ENCODE data around the gene TRPV5. TPM values are rescaled to one million over a fixed set of nuclear protein-coding genes. Genes with fewer than 3 reads are reported as not detected.

The TRPV5 gene
- polyA plus RNA-seq, 1 experiment, result not detected

GRCh38 chr7:142873871-142874270, 59.7 kb downstream of the TRPV5 start:
- POLR2A ChIA-PET, result no interaction called here
- CTCF ChIA-PET, result interaction anchor here (1.0 to 1.2 kb wide), 2 partner anchors 62 to 341 kb away, joined by 4 read pairs; no protein-coding TSS in a partner anchor
- H3K9me3 ChIP-seq (ENCODE audit: control insufficient read depth, insufficient read depth, low read length), result peaks cover 23% of the 10 kb centered on the region
- no peak overlapping the region for H3K27ac ChIP-seq (ENCODE audit: low read depth, low read length)
- no peaks in the 10 kb centered on the region for H3K27me3 ChIP-seq (ENCODE audit: control insufficient read depth, insufficient read depth, low read length)
- no peak for DNase-seq (ENCODE audit: low read depth, low spot score)
- H3K4me3 ChIP-seq (ENCODE audit: low read depth, low read length), result no peak overlapping the region
- TF ChIP-seq, protein P1, sequence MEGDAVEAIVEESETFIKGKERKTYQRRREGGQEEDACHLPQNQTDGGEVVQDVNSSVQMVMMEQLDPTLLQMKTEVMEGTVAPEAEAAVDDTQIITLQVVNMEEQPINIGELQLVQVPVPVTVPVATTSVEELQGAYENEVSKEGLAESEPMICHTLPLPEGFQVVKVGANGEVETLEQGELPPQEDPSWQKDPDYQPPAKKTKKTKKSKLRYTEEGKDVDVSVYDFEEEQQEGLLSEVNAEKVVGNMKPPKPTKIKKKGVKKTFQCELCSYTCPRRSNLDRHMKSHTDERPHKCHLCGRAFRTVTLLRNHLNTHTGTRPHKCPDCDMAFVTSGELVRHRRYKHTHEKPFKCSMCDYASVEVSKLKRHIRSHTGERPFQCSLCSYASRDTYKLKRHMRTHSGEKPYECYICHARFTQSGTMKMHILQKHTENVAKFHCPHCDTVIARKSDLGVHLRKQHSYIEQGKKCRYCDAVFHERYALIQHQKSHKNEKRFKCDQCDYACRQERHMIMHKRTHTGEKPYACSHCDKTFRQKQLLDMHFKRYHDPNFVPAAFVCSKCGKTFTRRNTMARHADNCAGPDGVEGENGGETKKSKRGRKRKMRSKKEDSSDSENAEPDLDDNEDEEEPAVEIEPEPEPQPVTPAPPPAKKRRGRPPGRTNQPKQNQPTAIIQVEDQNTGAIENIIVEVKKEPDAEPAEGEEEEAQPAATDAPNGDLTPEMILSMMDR (IDR thresholded peaks at IDR 0.05; ENCODE audit: low read depth, low read length), result no peak

DNA sequence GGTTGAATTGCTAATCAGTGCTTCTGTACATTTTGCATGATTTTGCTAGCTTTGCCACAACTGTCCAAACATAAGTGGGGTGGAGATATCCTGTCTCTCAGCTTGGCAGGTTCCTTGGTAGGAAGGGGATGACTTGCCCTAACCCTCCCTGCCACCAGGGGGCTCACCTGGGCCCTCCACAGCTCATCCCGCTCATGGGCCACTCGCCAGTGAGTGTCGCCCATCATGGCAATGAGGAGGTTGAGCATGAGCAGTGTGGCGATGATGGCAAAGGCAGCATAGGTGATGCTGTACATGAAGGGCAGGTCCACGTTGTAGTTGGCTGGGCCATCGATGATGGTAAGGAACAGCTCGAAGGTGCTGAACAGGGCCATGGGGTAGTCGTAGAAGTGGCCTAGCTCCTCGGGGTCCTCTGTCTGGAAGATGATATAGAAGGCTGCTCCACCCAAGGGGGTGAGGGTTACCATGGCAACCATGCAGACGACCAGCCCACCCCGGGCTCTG, 60.2 kb downstream of the TRPV5 start:
- ChIA-PET CTCF (interaction anchor here (1.0 to 1.2 kb wide), 2 partner anchors 62 to 342 kb away, joined by 4 read pairs; no protein-coding TSS in a partner anchor), POLR2A (no interaction called here)
- Histone ChIP-seq H3K9me3 (ENCODE audit: control insufficient read depth, insufficient read depth, low read length) (peaks cover 26% of the 10 kb centered on the region), H3K4me3 (ENCODE audit: low read depth, low read length) (no peak overlapping the region), H3K27me3 (ENCODE audit: control insufficient read depth, insufficient read depth, low read length) (no peaks in the 10 kb centered on the region), H3K27ac (ENCODE audit: low read depth, low read length) (no peak overlapping the region)
- TF ChIP-seq, protein P1 (IDR thresholded peaks at IDR 0.05; ENCODE audit: low read depth, low read length), result peak; percentile 25
- no peak for DNase-seq (ENCODE audit: low read depth, low spot score)

GRCh38 chr7:142872106-142872675, 61.4 kb downstream of the TRPV5 start:
- ChIA-PET CTCF (no interaction called here), POLR2A (no interaction called here)
- no peaks in the 10 kb centered on the region for H3K27me3 ChIP-seq (ENCODE audit: control insufficient read depth, insufficient read depth, low read length)
- H3K4me3 ChIP-seq (ENCODE audit: low read depth, low read length), result no peak overlapping the region
- H3K27ac ChIP-seq (ENCODE audit: low read depth, low read length), result no peak overlapping the region
- TF ChIP-seq, protein P1 (IDR thresholded peaks at IDR 0.05; ENCODE audit: low read depth, low read length), result no peak
- no peak for DNase-seq (ENCODE audit: low read depth, low spot score)
- peaks cover 32% of the 10 kb centered on the region for H3K9me3 ChIP-seq (ENCODE audit: control insufficient read depth, insufficient read depth, low read length)

GRCh38 chr7:142871260-142872105, 62.1 kb downstream of the TRPV5 start:
- DNase-seq (ENCODE audit: low read depth, low spot score), result no peak
- ChIA-PET POLR2A (no interaction called here), CTCF (no interaction called here)
- Histone ChIP-seq H3K27me3 (ENCODE audit: control insufficient read depth, insufficient read depth, low read length) (no peaks in the 10 kb centered on the region), H3K27ac (ENCODE audit: low read depth, low read length) (no peak overlapping the region), H3K4me3 (ENCODE audit: low read depth, low read length) (no peak overlapping the region), H3K9me3 (ENCODE audit: control insufficient read depth, insufficient read depth, low read length) (peaks cover 34% of the 10 kb centered on the region)
- TF ChIP-seq, protein P1 (IDR thresholded peaks at IDR 0.05; ENCODE audit: low read depth, low read length), result no peak

Data from AG04450 (cell line).